ENCODE results near the gene SPOCK3. TPM values are rescaled to one million over a fixed set of nuclear protein-coding genes. Genes with fewer than 3 reads are reported as not detected.

The SPOCK3 gene
- total and polyA plus RNA-seq, 2 experiments from 2014 or later: 1.6 to 4.1 TPM

DNA sequence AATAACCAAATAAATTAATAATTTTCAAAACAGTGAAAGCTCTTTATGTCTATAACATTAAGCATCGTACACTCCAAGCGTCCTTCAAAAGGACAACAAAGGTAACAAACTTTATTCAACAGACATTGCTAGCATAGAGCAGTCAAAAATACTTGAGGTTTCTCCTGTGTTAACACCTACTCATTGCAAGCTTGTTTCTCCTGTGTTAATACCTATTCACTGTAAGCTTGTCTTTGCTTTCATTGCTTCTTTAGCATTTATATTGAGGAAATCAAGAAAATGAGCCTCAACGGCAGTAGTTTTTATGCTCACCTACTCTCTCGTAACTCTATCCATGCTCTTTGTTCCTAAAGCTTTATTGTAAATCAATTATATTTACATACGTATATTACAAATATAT lies 3.5 kb downstream of the SPOCK3 start (continued):
- no peak for TF ChIP-seq EZH2 (IDR thresholded peaks at IDR 0.05; ENCODE audit: low read depth, unreplicated experiment)
- TF ChIP-seq EZH2phosphoT487 (IDR thresholded peaks at IDR 0.05; ENCODE audit: unreplicated experiment): no peak
- TF ChIP-seq CREB1 (CRISPR knock-in tag; IDR thresholded peaks at IDR 0.05; ENCODE audit: low read depth): no peak
- TF ChIP-seq ZNF331 (CRISPR knock-in tag; IDR thresholded peaks at IDR 0.05; ENCODE audit: low read depth): no peak
- no peak for TF ChIP-seq JUNB (IDR thresholded peaks at IDR 0.05; ENCODE audit: unreplicated experiment)
- no peak for TF ChIP-seq ZNF462 (CRISPR knock-in tag; IDR thresholded peaks at IDR 0.05)

DNA sequence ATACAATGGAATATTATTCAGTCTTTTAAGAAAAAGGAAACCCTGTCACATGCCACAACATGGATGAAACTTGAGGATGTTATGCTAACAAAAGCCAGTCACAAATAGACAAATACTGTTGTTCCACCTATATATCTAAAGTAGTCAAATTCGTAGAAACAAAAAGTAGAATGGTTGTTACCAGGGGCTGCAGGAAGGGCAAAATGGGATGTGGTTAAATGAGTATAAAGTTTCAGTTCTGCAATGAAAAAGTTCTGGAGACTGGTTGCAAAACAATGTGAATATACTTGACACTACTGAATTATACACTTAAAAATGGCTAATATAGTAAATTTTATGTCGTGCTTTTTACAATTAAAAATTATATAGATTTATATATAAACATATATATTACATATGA lies 12.2 kb downstream of the SPOCK3 start:
- DNase-seq (ENCODE audit: low spot score) (no peak), ATAC-seq (no peak)
- H3K27ac ChIP-seq (ENCODE audit: low read depth): no peak overlapping the region
- Mint-ChIP-seq H3K4me1 (peaks cover 10% of the 10 kb centered on the region; the same call in 2 of the 3 replicates), H3K36me3 (ENCODE audit: low read depth) (no peaks in the 10 kb centered on the region), H3K4me3 (no peak overlapping the region), H3K9me3 (no peaks in the 10 kb centered on the region), H3K27me3 (ENCODE audit: insufficient read depth, low read depth, poor library complexity) (no peaks in the 10 kb centered on the region), H3K27ac (no peak overlapping the region)
- H3K36me3 ChIP-seq (ENCODE audit: insufficient read depth): no peaks in the 10 kb centered on the region
- H3K4me2 ChIP-seq: no peak overlapping the region
- no peak for TF ChIP-seq STAT1 (IDR thresholded peaks at IDR 0.05; ENCODE audit: unreplicated experiment)
- no peak for TF ChIP-seq NANOG (IDR thresholded peaks at IDR 0.05; ENCODE audit: borderline replicate concordance)
- no peak for TF ChIP-seq REST (IDR thresholded peaks at IDR 0.05; ENCODE audit: unreplicated experiment)
- TF ChIP-seq ZNF114 (CRISPR knock-in tag; IDR thresholded peaks at IDR 0.05): no peak
- no peak for TF ChIP-seq JUNB (IDR thresholded peaks at IDR 0.05; ENCODE audit: unreplicated experiment)
- TF ChIP-seq, protein P1, sequence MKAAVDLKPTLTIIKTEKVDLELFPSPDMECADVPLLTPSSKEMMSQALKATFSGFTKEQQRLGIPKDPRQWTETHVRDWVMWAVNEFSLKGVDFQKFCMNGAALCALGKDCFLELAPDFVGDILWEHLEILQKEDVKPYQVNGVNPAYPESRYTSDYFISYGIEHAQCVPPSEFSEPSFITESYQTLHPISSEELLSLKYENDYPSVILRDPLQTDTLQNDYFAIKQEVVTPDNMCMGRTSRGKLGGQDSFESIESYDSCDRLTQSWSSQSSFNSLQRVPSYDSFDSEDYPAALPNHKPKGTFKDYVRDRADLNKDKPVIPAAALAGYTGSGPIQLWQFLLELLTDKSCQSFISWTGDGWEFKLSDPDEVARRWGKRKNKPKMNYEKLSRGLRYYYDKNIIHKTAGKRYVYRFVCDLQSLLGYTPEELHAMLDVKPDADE (IDR thresholded peaks at IDR 0.05): no peak
- TF ChIP-seq CREB1 (CRISPR knock-in tag; IDR thresholded peaks at IDR 0.05; ENCODE audit: low read depth): no peak
- no peak overlapping the region for H3K4me3 ChIP-seq
- no peaks in the 10 kb centered on the region for H3K27me3 ChIP-seq (ENCODE audit: insufficient read depth)
- H3F3A ChIP-seq (replicated peaks; ENCODE audit: low read depth): no peaks in the 10 kb centered on the region
- no peaks in the 10 kb centered on the region for H3K9me2 ChIP-seq (ENCODE audit: insufficient read depth)
- H3K4me1 ChIP-seq (ENCODE audit: insufficient read depth): peaks cover 11% of the 10 kb centered on the region; the same call in 1 of the 2 replicates
- H3K79me2 ChIP-seq (replicated peaks; ENCODE audit: insufficient read depth): no peaks in the 10 kb centered on the region
- no peaks in the 10 kb centered on the region for H4K20me1 ChIP-seq (replicated peaks; ENCODE audit: insufficient read depth)
- H2AFZ ChIP-seq: no peak overlapping the region

Measured in GM23338 (cell line).